Endothelial cell of umbilical vein (primary cell): Measurements from ENCODE around the gene ALK. TPM values are rescaled to one million over a fixed set of nuclear protein-coding genes. Genes with fewer than 3 reads are reported as not detected.

Source experiments
- BruUV-seq: library from RNA; stranded (reverse); fragments of 400-500 nt; replicated peaks from 2 replicates; lab custom pipeline; 2021; lab: Mats Ljungman, UMichigan
- CTCF ChIA-PET: fragments of 300-600, 350-600 bp; sonication (Branson Sonifier 250); formaldehyde crosslinking; loops from one replicate; lab custom pipeline; 2021; ENCODE audit warnings: antibody characterized with exemption, inconsistent platforms; lab: Charles Lee
- POLR2A ChIA-PET: fragments of 300-600, 350-600 bp; sonication (Branson Sonifier 250); formaldehyde crosslinking; loops from one replicate; lab custom pipeline; 2021; ENCODE audit warnings: antibody characterized with exemption, inconsistent platforms; lab: Charles Lee
- DNase-seq: peaks from one replicate; pipeline ENCODE4 v3.0.0-alpha.2; 2011; ENCODE audit warnings: low read depth, low spot score
- FAIRE-seq: peaks from 2 replicates; lab custom pipeline; 2011; peaks lifted over from hg19 to GRCh38; lab: Jason Lieb, UNC
- H2AFZ ChIP-seq: 2 replicates; pipeline ENCODE4 v1.6.0; 2012; ENCODE audit warnings: low read depth, low read length, control low read depth, inconsistent platforms
- H3K27ac ChIP-seq: 2 replicates; pipeline ENCODE4 v1.5.1; 2011; ENCODE audit warnings: low read depth, mild to moderate bottlenecking, control low read depth, low read length, moderate library complexity; ENCODE audit not compliant: insufficient read depth
- H3K27me3 ChIP-seq, 2 experiments: 2 replicates each; pipeline versions ENCODE4 v1.6.0 to v1.6.1; 2011; ENCODE audit warnings: low read length in 2 of 2, mixed read lengths in 1 of 2; ENCODE audit not compliant: control insufficient read depth in 2 of 2, insufficient read depth in 2 of 2
- H3K36me3 ChIP-seq, 2 experiments: 2 replicates in 1 of 2; 3 replicates in 1 of 2; pipeline ENCODE4 v1.5.1; 2011; ENCODE audit warnings: low read length in 2 of 2, mild to moderate bottlenecking in 1 of 2, moderate library complexity in 1 of 2; ENCODE audit not compliant: control insufficient read depth in 2 of 2, insufficient read depth in 2 of 2; ENCODE audit errors: extremely low read depth in 1 of 2
- H3K4me1 ChIP-seq: 3 replicates; pipeline ENCODE4 v1.5.1; 2011; ENCODE audit warnings: mild to moderate bottlenecking, low read length; ENCODE audit not compliant: control insufficient read depth, insufficient read depth; ENCODE audit errors: extremely low read depth
- H3K4me2 ChIP-seq: 2 replicates; pipeline ENCODE4 v1.6.1; 2011; ENCODE audit warnings: low read length, control low read depth, mixed read lengths; ENCODE audit not compliant: insufficient read depth
- H3K4me3 ChIP-seq, 3 experiments: fragments of 200-600 bp in 1 of 3; sonication (generic), shearing (Covaris generic) in 1 of 3; replicated peaks in 1 of 3; 2 replicates each; pipeline ENCODE4 v1.5.1; 2011 to 2016; ENCODE audit warnings: control low read depth in 3 of 3, low read length in 3 of 3, mild to moderate bottlenecking in 2 of 3, inconsistent platforms in 1 of 3, low read depth in 1 of 3, moderate library complexity in 1 of 3; ENCODE audit not compliant: insufficient read depth in 1 of 3
- H3K79me2 ChIP-seq: 2 replicates; pipeline ENCODE4 v1.6.0; 2012; ENCODE audit warnings: low read length, inconsistent platforms; ENCODE audit not compliant: control insufficient read depth, insufficient read depth
- H3K9ac ChIP-seq: replicated peaks from 2 replicates; pipeline ENCODE3; 2011; ENCODE audit warnings: low read length, control low read depth; ENCODE audit not compliant: insufficient read depth; ENCODE audit errors: extremely low read depth
- H3K9me1 ChIP-seq: replicated peaks from 3 replicates; pipeline ENCODE4 v1.6.0; 2011; ENCODE audit warnings: mild to moderate bottlenecking, low read length; ENCODE audit not compliant: control insufficient read depth, insufficient read depth; ENCODE audit errors: extremely low read depth
- H3K9me3 ChIP-seq: replicated peaks from 2 replicates; pipeline ENCODE4 v1.5.1; 2012; ENCODE audit warnings: low read length, inconsistent platforms; ENCODE audit not compliant: control insufficient read depth, insufficient read depth
- H4K20me1 ChIP-seq: replicated peaks from 2 replicates; pipeline ENCODE3; 2011; ENCODE audit warnings: mild to moderate bottlenecking, low read length; ENCODE audit not compliant: control insufficient read depth, insufficient read depth; ENCODE audit errors: extremely low read depth
- EZH2 ChIP-seq: IDR thresholded peaks from 2 replicates; pipeline ENCODE4 v1.6.1; 2012; ENCODE audit warnings: borderline replicate concordance, low read depth, mild to moderate bottlenecking, moderate library complexity, low read length, inconsistent platforms; ENCODE audit not compliant: severe bottlenecking
- FOS ChIP-seq: IDR thresholded peaks from 2 replicates; pipeline ENCODE4 v1.6.1; 2011; ENCODE audit warnings: mild to moderate bottlenecking, low read length, moderate library complexity, borderline replicate concordance; ENCODE audit not compliant: insufficient read depth
- GATA2 ChIP-seq: IDR thresholded peaks from 2 replicates; pipeline ENCODE4 v1.7.0; 2011; ENCODE audit warnings: low read depth, mild to moderate bottlenecking, moderate library complexity, mixed read lengths, low read length; ENCODE audit not compliant: insufficient read length, insufficient read depth
- JUN ChIP-seq: IDR thresholded peaks from 2 replicates; pipeline ENCODE4 v1.6.1; 2011; ENCODE audit warnings: borderline replicate concordance, low read depth; ENCODE audit not compliant: insufficient read length, insufficient read depth
- MYC ChIP-seq: IDR thresholded peaks from one replicate; pipeline ENCODE4 v1.6.1; 2011; ENCODE audit warnings: mild to moderate bottlenecking, low read depth, low read length
- POLR2A ChIP-seq: IDR thresholded peaks from 2 replicates; pipeline ENCODE4 v1.6.1; 2012; ENCODE audit warnings: low read depth, mild to moderate bottlenecking, control low read depth, low read length
- POLR2AphosphoS5 ChIP-seq: IDR thresholded peaks from 2 replicates; pipeline ENCODE4 v1.6.1; 2012; ENCODE audit warnings: low read depth, mild to moderate bottlenecking, control low read depth, low read length, moderate library complexity; ENCODE audit not compliant: insufficient read depth
- dilution Hi-C: fragments of 300-500 bp; cut with MboI; formaldehyde crosslinking; loops from one replicate; pipeline ENCODE4 v1.15.0; 2019; ENCODE audit warnings: low sequenced_read_pairs; ENCODE audit not compliant: extremely low pct_ligation_motif_present
- intact Hi-C: fragments of 100-400 bp; cut with micrococcal nuclease; formaldehyde crosslinking; loops from one replicate; pipeline ENCODE4 v1.10.0; 2022
- polyA plus RNA-seq, 4 experiments: library from polyadenylated mRNA; depleted of rRNA in 3 of 4; stranded (reverse) in 3 of 4; unstranded in 1 of 4; fragments of >200 nt; gene quantifications; 2 replicates each; pipeline versions ENCODE4 v1.2.1 to v1.2.3, GENCODE V29; 2011 to 2012; ENCODE audit warnings: missing spikeins in 1 of 4
- total RNA-seq: library from RNA; stranded (reverse); gene quantifications from 2 replicates; pipeline ENCODE4 v1.2.3, GENCODE V29; 2021
- TF ChIP-seq, protein P1 (sequence below): IDR thresholded peaks from 2 replicates; pipeline ENCODE4 v1.6.1; 2011; ENCODE audit not compliant: insufficient read depth, insufficient read length
- TF ChIP-seq, protein P2 (sequence below), 2 donors: IDR thresholded peaks; 1 replicate in 1 of 2; 2 replicates in 1 of 2; pipeline ENCODE4 v1.5.1; 2011; ENCODE audit warnings: low read length in 2 of 2, mild to moderate bottlenecking in 2 of 2, moderate library complexity in 2 of 2, control low read depth in 1 of 2, inconsistent platforms in 1 of 2, low read depth in 1 of 2; ENCODE audit not compliant: insufficient read depth in 1 of 2; ENCODE audit errors: extremely low read depth in 1 of 2

Gene ALK
- total and polyA plus RNA-seq, 2 donors (not counting 3 experiments of a cell fraction or from before 2014, with no cell fraction given) = not detected

DNA sequence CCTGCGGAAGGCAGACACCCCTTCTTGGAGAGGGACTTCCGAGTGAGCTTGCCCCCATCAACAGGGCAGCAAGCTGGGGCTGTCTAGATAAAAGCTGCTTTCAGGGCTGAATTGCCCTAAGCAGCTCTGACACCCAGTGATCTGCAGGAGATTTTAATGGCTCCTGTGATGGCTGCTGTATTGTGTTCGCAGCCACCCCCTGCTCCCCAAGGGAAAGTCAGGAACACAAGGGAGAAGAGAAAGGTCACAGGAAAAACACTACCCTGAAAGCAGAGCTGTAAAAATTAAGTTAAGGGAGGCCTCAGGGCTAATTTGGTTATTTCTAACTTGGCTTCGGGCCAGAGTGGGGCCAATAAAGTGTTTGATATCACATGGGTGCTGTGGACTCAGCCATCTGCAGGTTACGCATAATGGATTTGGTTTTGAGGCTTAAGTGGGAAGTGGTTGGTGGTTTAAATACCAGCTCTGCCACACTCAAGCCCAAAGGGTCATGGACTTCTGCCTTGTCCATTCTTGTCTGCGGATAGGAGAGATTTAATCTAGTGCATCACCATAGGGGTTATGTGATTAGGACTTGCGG, 658.6 kb downstream of the ALK start:
- H3K4me2 ChIP-seq = no peak overlapping the region
- no peaks in the 10 kb centered on the region for H3K9me3 ChIP-seq
- H3K9ac ChIP-seq = no peak overlapping the region
- peaks cover 20% of the 10 kb centered on the region for H3K4me1 ChIP-seq
- H3K27ac ChIP-seq = no peak overlapping the region
- no peaks in the 10 kb centered on the region for H4K20me1 ChIP-seq
- intact Hi-C loops = no loop called here
- DNase-seq = no peak
- no peak for TF ChIP-seq EZH2
- no peak for TF ChIP-seq GATA2
- no peak for TF ChIP-seq FOS
- no peak for TF ChIP-seq JUN
- TF ChIP-seq MYC = no peak
- TF ChIP-seq POLR2AphosphoS5 = no peak
- TF ChIP-seq POLR2A = no peak
- TF ChIP-seq, protein P1, sequence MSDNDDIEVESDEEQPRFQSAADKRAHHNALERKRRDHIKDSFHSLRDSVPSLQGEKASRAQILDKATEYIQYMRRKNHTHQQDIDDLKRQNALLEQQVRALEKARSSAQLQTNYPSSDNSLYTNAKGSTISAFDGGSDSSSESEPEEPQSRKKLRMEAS = no peak
- TF ChIP-seq, protein P2, sequence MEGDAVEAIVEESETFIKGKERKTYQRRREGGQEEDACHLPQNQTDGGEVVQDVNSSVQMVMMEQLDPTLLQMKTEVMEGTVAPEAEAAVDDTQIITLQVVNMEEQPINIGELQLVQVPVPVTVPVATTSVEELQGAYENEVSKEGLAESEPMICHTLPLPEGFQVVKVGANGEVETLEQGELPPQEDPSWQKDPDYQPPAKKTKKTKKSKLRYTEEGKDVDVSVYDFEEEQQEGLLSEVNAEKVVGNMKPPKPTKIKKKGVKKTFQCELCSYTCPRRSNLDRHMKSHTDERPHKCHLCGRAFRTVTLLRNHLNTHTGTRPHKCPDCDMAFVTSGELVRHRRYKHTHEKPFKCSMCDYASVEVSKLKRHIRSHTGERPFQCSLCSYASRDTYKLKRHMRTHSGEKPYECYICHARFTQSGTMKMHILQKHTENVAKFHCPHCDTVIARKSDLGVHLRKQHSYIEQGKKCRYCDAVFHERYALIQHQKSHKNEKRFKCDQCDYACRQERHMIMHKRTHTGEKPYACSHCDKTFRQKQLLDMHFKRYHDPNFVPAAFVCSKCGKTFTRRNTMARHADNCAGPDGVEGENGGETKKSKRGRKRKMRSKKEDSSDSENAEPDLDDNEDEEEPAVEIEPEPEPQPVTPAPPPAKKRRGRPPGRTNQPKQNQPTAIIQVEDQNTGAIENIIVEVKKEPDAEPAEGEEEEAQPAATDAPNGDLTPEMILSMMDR (IDR thresholded peaks at IDR 0.05; ENCODE audit: extremely low read depth in 1 of 2, insufficient read depth in 1 of 2, low read depth in 1 of 2, low read length in 2 of 2) = no peak
- no peaks in the 10 kb centered on the region for H3K36me3 ChIP-seq
- H3K9me1 ChIP-seq = no peaks in the 10 kb centered on the region
- H2AFZ ChIP-seq = no peak overlapping the region
- dilution Hi-C loops = no loop called here
- H3K79me2 ChIP-seq = no peaks in the 10 kb centered on the region
- ChIA-PET POLR2A (no interaction called here), CTCF (no interaction called here)
- no peaks in the 10 kb centered on the region for H3K27me3 ChIP-seq
- no peak for FAIRE-seq
- no peak overlapping the region for H3K4me3 ChIP-seq
- no TSS peak for BruUV-seq
